Stromal cell of bone marrow (primary cell): ENCODE results near the gene ADGRG7.

ENCODE experiments used
- DNase-seq: peaks from one replicate; pipeline ENCODE4 v3.0.0-alpha.2; 2012; ENCODE audit warnings: low read depth

The ADGRG7 gene

DNA sequence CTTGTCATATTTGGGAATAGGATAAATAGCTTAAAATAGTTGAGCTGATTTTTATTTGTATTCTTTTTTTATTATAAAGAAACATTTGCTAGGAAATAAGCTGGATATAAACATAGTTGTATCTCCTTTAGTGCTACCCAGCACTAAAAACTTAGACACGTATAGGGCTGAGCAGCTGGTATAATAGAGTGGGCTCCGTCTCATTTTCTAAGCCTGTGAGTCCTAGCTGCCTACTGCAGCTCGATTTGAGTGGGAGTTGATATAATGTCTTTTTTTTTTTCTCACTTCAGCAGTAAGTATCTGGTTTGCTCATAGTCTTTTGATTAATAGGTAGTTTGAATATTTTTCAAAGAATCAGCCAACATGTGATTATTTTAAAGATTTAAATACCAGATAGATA lies 134.1 kb downstream of the ADGRG7 start:
- no peak for DNase-seq

DNA sequence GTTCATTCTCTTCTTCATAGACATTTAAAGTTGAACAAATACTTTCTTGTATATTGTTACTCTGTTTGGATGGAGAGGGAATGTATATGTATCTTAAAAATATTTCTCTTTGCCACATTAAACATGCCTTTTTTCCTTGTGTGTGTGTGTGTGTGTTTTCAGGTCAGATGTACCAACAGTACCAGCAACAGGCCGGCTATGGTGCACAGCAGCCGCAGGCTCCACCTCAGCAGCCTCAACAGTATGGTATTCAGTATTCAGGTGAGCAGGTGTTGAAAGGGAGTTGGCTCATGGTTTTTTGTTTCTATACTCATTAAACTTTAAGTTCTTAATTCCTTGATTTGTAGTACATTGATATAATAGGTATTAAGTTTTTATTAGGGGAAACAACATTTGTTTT lies 135.3 kb downstream of the ADGRG7 start:
- DNase-seq, result no peak
